Calu3 (cell line): Measurements from ENCODE around the gene NLRC5. TPM values are rescaled to one million over a fixed set of nuclear protein-coding genes. Genes with fewer than 3 reads are reported as not detected.

Experiments
- BruUV-seq: library from RNA; stranded (reverse); fragments of 400-500 nt; replicated peaks from 2 replicates; lab custom pipeline; 2021; lab: Mats Ljungman, UMichigan
- CTCF ChIA-PET: fragments of 300-600 bp; sonication (Branson Sonifier 250); formaldehyde crosslinking; loops from one replicate; lab custom pipeline; 2022; ENCODE audit warnings: antibody characterized with exemption; lab: Charles Lee
- DNase-seq: peaks from one replicate; pipeline ENCODE4 v3.0.0; 2022
- H3K27ac Mint-ChIP-seq: one replicate; pipeline ENCODE4 v1.8.0; 2022; ENCODE audit warnings: mixed read lengths; ENCODE audit not compliant: unreplicated experiment
- H3K27me3 Mint-ChIP-seq: one replicate; pipeline ENCODE4 v1.8.0; 2022; ENCODE audit warnings: mixed read lengths; ENCODE audit not compliant: unreplicated experiment
- H3K36me3 Mint-ChIP-seq: one replicate; pipeline ENCODE4 v1.8.0; 2022; ENCODE audit warnings: mild to moderate bottlenecking, moderate library complexity, mixed read lengths; ENCODE audit not compliant: insufficient read depth, unreplicated experiment
- H3K4me1 Mint-ChIP-seq: one replicate; pipeline ENCODE4 v1.8.0; 2022; ENCODE audit warnings: mild to moderate bottlenecking, low read depth, mixed read lengths; ENCODE audit not compliant: unreplicated experiment
- H3K4me3 Mint-ChIP-seq: one replicate; pipeline ENCODE4 v1.8.0; 2022; ENCODE audit warnings: mild to moderate bottlenecking, low read depth, moderate library complexity, mixed read lengths; ENCODE audit not compliant: unreplicated experiment
- H3K9me3 Mint-ChIP-seq: one replicate; pipeline ENCODE4 v1.8.0; 2022; ENCODE audit warnings: low read depth, mixed read lengths; ENCODE audit not compliant: unreplicated experiment
- CTCF ChIP-seq: fragments of 200-600 bp; IDR thresholded peaks from one replicate; pipeline ENCODE4 v1.8.0; 2022; ENCODE audit warnings: antibody characterized with exemption; ENCODE audit not compliant: unreplicated experiment
- intact Hi-C: fragments of 100-400 bp; cut with micrococcal nuclease; formaldehyde crosslinking; loops from one replicate; pipeline ENCODE4 v1.10.0; 2022; ENCODE audit not compliant: unreplicated experiment
- total RNA-seq: library from RNA; stranded (reverse); gene quantifications from 2 replicates; pipeline ENCODE4 v1.2.3, GENCODE V29; 2022

NLRC5 gene
- total RNA-seq, 1 experiment from 2014 or later: 18.0 TPM

- no peak for TF ChIP-seq CTCF
- peaks cover 3% of the 10 kb centered on the region for H3K36me3 Mint-ChIP-seq
- no TSS peak for BruUV-seq
- H3K27me3 Mint-ChIP-seq: peaks cover 10% of the 10 kb centered on the region
- no peak for DNase-seq
- intact Hi-C loops: no loop called here
- H3K27ac Mint-ChIP-seq: no peak overlapping the region
- CTCF ChIA-PET: interaction anchor here (0.6 to 1.2 kb wide), 2 partner anchors 9 to 17 kb away, joined by 4 to 5 read pairs; partner anchors contain the start of gene NLRC5
- no peaks in the 10 kb centered on the region for H3K9me3 Mint-ChIP-seq
- no peaks in the 10 kb centered on the region for H3K4me1 Mint-ChIP-seq
- H3K4me3 Mint-ChIP-seq: no peak overlapping the region
Measured at GRCh38 chr16:57007050-57007449, 17.7 kb downstream of the NLRC5 start.

- Mint-ChIP-seq H3K27ac (no peak overlapping the region), H3K9me3 (no peaks in the 10 kb centered on the region), H3K4me1 (no peaks in the 10 kb centered on the region), H3K4me3 (no peak overlapping the region), H3K36me3 (no peaks in the 10 kb centered on the region), H3K27me3 (peaks cover 10% of the 10 kb centered on the region)
- CTCF ChIA-PET: interaction anchor here (0.6 to 1.2 kb wide), 2 partner anchors 8 to 18 kb away, joined by 4 to 5 read pairs; partner anchors contain the start of gene NLRC5
- BruUV-seq: no TSS peak
- intact Hi-C loops: no loop called here
- TF ChIP-seq CTCF: no peak
- DNase-seq: no peak
Measured at GRCh38 chr16:57007530-57007929, 18.2 kb downstream of the NLRC5 start.

GRCh38 chr16:57008440-57008839 is 19.1 kb downstream of the NLRC5 start:
- Mint-ChIP-seq H3K27ac (no peak overlapping the region), H3K4me1 (no peaks in the 10 kb centered on the region), H3K9me3 (no peaks in the 10 kb centered on the region), H3K27me3 (peaks cover 10% of the 10 kb centered on the region), H3K36me3 (no peaks in the 10 kb centered on the region), H3K4me3 (no peak overlapping the region)
- no peak for TF ChIP-seq CTCF
- DNase-seq: no peak
- CTCF ChIA-PET: no interaction called here
- intact Hi-C loops: no loop called here
- no TSS peak for BruUV-seq

GRCh38 chr16:57009643-57010170 is 20.4 kb downstream of the NLRC5 start:
- Mint-ChIP-seq H3K27me3 (peaks cover 3% of the 10 kb centered on the region), H3K4me3 (no peak overlapping the region), H3K27ac (no peak overlapping the region), H3K9me3 (no peaks in the 10 kb centered on the region), H3K36me3 (no peaks in the 10 kb centered on the region), H3K4me1 (no peaks in the 10 kb centered on the region)
- CTCF ChIA-PET: interaction anchor here (0.7 kb wide), 1 partner anchor 1919 kb away, joined by 3 read pairs; no protein-coding TSS in a partner anchor
- no peak for DNase-seq
- no TSS peak for BruUV-seq
- intact Hi-C loops: no loop called here
- TF ChIP-seq CTCF: no peak
